Neural cell (in vitro differentiated cells): Measurements from ENCODE around the gene STARD4.

ENCODE experiments used
- EP300 ChIP-seq: fragments of 450-650 bp; conservative IDR thresholded peaks from 2 replicates; pipeline ENCODE4 v1.6.1; 2014; ENCODE audit warnings: antibody characterized with exemption, mild to moderate bottlenecking, moderate library complexity; ENCODE audit not compliant: poor library complexity, severe bottlenecking
- EZH2 ChIP-seq: fragments of 200-600, 300-800 bp; shearing (Covaris generic), sonication (generic); IDR thresholded peaks from 2 replicates; pipeline ENCODE4 v1.6.1; 2014; ENCODE audit warnings: antibody characterized with exemption, low read length, borderline replicate concordance, mild to moderate bottlenecking; ENCODE audit not compliant: insufficient read depth, poor library complexity, severe bottlenecking
- POLR2AphosphoS5 ChIP-seq: IDR thresholded peaks from 2 replicates; pipeline ENCODE4 v1.6.1; 2012
- RAD21 ChIP-seq: fragments of 450-650 bp; conservative IDR thresholded peaks from 2 replicates; pipeline ENCODE4 v1.6.1; 2014; ENCODE audit warnings: antibody characterized with exemption, mild to moderate bottlenecking, moderate library complexity
- REST ChIP-seq: IDR thresholded peaks from 2 replicates; pipeline ENCODE4 v1.6.1; 2012; ENCODE audit warnings: borderline replicate concordance
- SMC3 ChIP-seq: fragments of 450-650 bp; conservative IDR thresholded peaks from 2 replicates; pipeline ENCODE4 v1.6.1; 2014; ENCODE audit warnings: antibody characterized with exemption, mild to moderate bottlenecking, moderate library complexity; ENCODE audit not compliant: poor library complexity
- TF ChIP-seq, protein P1 (sequence below): fragments of 450-650 bp; IDR thresholded peaks from 2 replicates; pipeline ENCODE4 v1.5.1; 2014; ENCODE audit warnings: antibody characterized with exemption, mild to moderate bottlenecking, moderate library complexity; ENCODE audit not compliant: poor library complexity, severe bottlenecking

- TF ChIP-seq, protein P1, sequence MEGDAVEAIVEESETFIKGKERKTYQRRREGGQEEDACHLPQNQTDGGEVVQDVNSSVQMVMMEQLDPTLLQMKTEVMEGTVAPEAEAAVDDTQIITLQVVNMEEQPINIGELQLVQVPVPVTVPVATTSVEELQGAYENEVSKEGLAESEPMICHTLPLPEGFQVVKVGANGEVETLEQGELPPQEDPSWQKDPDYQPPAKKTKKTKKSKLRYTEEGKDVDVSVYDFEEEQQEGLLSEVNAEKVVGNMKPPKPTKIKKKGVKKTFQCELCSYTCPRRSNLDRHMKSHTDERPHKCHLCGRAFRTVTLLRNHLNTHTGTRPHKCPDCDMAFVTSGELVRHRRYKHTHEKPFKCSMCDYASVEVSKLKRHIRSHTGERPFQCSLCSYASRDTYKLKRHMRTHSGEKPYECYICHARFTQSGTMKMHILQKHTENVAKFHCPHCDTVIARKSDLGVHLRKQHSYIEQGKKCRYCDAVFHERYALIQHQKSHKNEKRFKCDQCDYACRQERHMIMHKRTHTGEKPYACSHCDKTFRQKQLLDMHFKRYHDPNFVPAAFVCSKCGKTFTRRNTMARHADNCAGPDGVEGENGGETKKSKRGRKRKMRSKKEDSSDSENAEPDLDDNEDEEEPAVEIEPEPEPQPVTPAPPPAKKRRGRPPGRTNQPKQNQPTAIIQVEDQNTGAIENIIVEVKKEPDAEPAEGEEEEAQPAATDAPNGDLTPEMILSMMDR, result no peak
- TF ChIP-seq POLR2AphosphoS5 (no peak), RAD21 (no peak), EZH2 (no peak), EP300 (no peak), REST (no peak), SMC3 (no peak)
Observed at GRCh38 chr5:111509119-111509518, 3.2 kb downstream of the STARD4 start.
